IMR-90 (cell line): Measurements from ENCODE around the gene CUL1. TPM values are rescaled to one million over a fixed set of nuclear protein-coding genes. Genes with fewer than 3 reads are reported as not detected.

Experiments
- ATAC-seq: fragments of 200-7000 bp; cut with Tn5 transposase; 2 replicates; pipeline ENCODE4 v1.9.1; 2020; ENCODE audit warnings: low read depth, mild to moderate bottlenecking, moderate library complexity
- BruUV-seq: library from RNA; stranded (reverse); fragments of 400-500 nt; replicated peaks from 2 replicates; lab custom pipeline; 2021; lab: Mats Ljungman, UMichigan
- CTCF ChIA-PET: fragments of 300-600 bp; formaldehyde crosslinking; extraction: SDS; loops from one replicate; lab custom pipeline; 2021; ENCODE audit warnings: antibody characterized with exemption; lab: Yijun Ruan, JAX
- POLR2A ChIA-PET: fragments of 300-600 bp; sonication (Branson Sonifier 250); formaldehyde crosslinking; loops from one replicate; lab custom pipeline; 2022; ENCODE audit warnings: antibody characterized with exemption; ENCODE audit not compliant: unreplicated experiment; lab: Charles Lee
- DNase-seq: peaks from one replicate; pipeline ENCODE4 v3.0.0; 2013
- H2AFZ ChIP-seq: replicated peaks from 2 replicates; pipeline ENCODE3; 2013; ENCODE audit warnings: low read length, mild to moderate bottlenecking; ENCODE audit not compliant: poor library complexity
- H2AK5ac ChIP-seq: 2 replicates; pipeline ENCODE4 v1.6.1; 2013; ENCODE audit warnings: low read depth, low read length, inconsistent platforms
- H2AK9ac ChIP-seq: replicated peaks from 2 replicates; pipeline ENCODE3; 2013; ENCODE audit warnings: mild to moderate bottlenecking, low read depth, low read length, moderate library complexity; ENCODE audit not compliant: poor library complexity
- H2BK120ac ChIP-seq: 2 replicates; pipeline ENCODE4 v1.6.1; 2013; ENCODE audit warnings: low read depth, low read length, inconsistent platforms
- H2BK15ac ChIP-seq: 3 replicates; pipeline ENCODE4 v1.6.1; 2013; ENCODE audit warnings: low read depth, low read length, inconsistent platforms
- H2BK20ac ChIP-seq: 2 replicates; pipeline ENCODE4 v1.6.1; 2013; ENCODE audit warnings: low read depth, mild to moderate bottlenecking, inconsistent platforms, low read length, moderate library complexity
- H2BK5ac ChIP-seq: 2 replicates; pipeline ENCODE4 v1.6.1; 2013; ENCODE audit warnings: mild to moderate bottlenecking, low read depth, low read length, inconsistent platforms; ENCODE audit not compliant: poor library complexity, severe bottlenecking
- H3K14ac ChIP-seq: replicated peaks from 2 replicates; pipeline ENCODE4 v1.6.1; 2013; ENCODE audit warnings: low read depth, low read length, inconsistent platforms
- H3K18ac ChIP-seq: 2 replicates; pipeline ENCODE4 v1.6.1; 2013; ENCODE audit warnings: low read depth, low read length, control low read depth
- H3K23ac ChIP-seq: 2 replicates; pipeline ENCODE4 v1.6.1; 2013; ENCODE audit warnings: low read depth, low read length, inconsistent platforms
- H3K27ac ChIP-seq: 2 replicates; pipeline ENCODE4 v1.5.1; 2013; ENCODE audit warnings: mild to moderate bottlenecking, control low read depth, low read length; ENCODE audit not compliant: insufficient read depth
- H3K27me3 ChIP-seq: 2 replicates; pipeline ENCODE4 v1.6.1; 2013; ENCODE audit warnings: low read length; ENCODE audit not compliant: control insufficient read depth, insufficient read depth
- H3K36me3 ChIP-seq: 2 replicates; pipeline ENCODE4 v1.6.1; 2013; ENCODE audit warnings: low read length, mixed read lengths; ENCODE audit not compliant: control insufficient read depth, insufficient read depth
- H3K4ac ChIP-seq: 2 replicates; pipeline ENCODE4 v1.6.1; 2013; ENCODE audit warnings: low read depth, low read length, inconsistent platforms
- H3K4me1 ChIP-seq: 2 replicates; pipeline ENCODE4 v1.6.1; 2013; ENCODE audit warnings: low read length, mixed read lengths; ENCODE audit not compliant: control insufficient read depth, insufficient read depth
- H3K4me2 ChIP-seq: 2 replicates; pipeline ENCODE4 v1.6.1; 2013; ENCODE audit warnings: low read depth, mild to moderate bottlenecking, control low read depth, low read length, moderate library complexity
- H3K4me3 ChIP-seq: 2 replicates; pipeline ENCODE4 v1.5.1; 2013; ENCODE audit warnings: low read depth, mild to moderate bottlenecking, control low read depth, low read length, moderate library complexity; ENCODE audit not compliant: insufficient read depth
- H3K56ac ChIP-seq: 2 replicates; pipeline ENCODE4 v1.6.1; 2013; ENCODE audit warnings: low read length, inconsistent platforms; ENCODE audit not compliant: insufficient read depth; ENCODE audit errors: extremely low read depth
- H3K79me1 ChIP-seq, 2 experiments: 2 replicates each; pipeline ENCODE4 v1.6.1; 2013; ENCODE audit warnings: low read length in 2 of 2, inconsistent platforms in 1 of 2, low read depth in 1 of 2
- H3K9ac ChIP-seq: 2 replicates; pipeline ENCODE4 v1.6.1; 2013; ENCODE audit warnings: low read depth, low read length, control low read depth
- H3K9me1 ChIP-seq: 2 replicates; pipeline ENCODE4 v1.6.1; 2013; ENCODE audit warnings: low read length, inconsistent platforms; ENCODE audit not compliant: insufficient read depth
- H3K9me3 ChIP-seq: 2 replicates; pipeline ENCODE4 v1.6.1; 2013; ENCODE audit warnings: low read length; ENCODE audit not compliant: control insufficient read depth, insufficient read depth
- H4K20me1 ChIP-seq: 2 replicates; pipeline ENCODE4 v1.6.1; 2013; ENCODE audit warnings: low read length, inconsistent platforms; ENCODE audit not compliant: insufficient read depth
- H4K5ac ChIP-seq: 2 replicates; pipeline ENCODE4 v1.6.1; 2013; ENCODE audit warnings: mild to moderate bottlenecking, low read depth, low read length, control low read depth
- H4K8ac ChIP-seq, 2 experiments: 2 replicates each; pipeline ENCODE4 v1.6.1; 2013; ENCODE audit warnings: low read depth in 2 of 2, low read length in 2 of 2, control low read depth in 1 of 2, inconsistent platforms in 1 of 2
- H4K91ac ChIP-seq: 2 replicates; pipeline ENCODE4 v1.6.1; 2013; ENCODE audit warnings: low read depth, low read length, inconsistent platforms; ENCODE audit not compliant: insufficient read depth
- ELK1 ChIP-seq: fragments of 150-350 bp; IDR thresholded peaks from 2 replicates; pipeline ENCODE4 v1.6.1; 2016; ENCODE audit warnings: low read depth, mild to moderate bottlenecking, low read length, moderate library complexity, borderline replicate concordance
- POLR2A ChIP-seq: IDR thresholded peaks from 2 replicates; pipeline ENCODE4 v1.6.1; 2012; ENCODE audit warnings: mild to moderate bottlenecking, low read depth, low read length
- RAD21 ChIP-seq: IDR thresholded peaks from 2 replicates; pipeline ENCODE4 v1.6.1; 2012; ENCODE audit warnings: low read length, improper control_type of control experiment
- RCOR1 ChIP-seq: IDR thresholded peaks from 2 replicates; pipeline ENCODE4 v1.6.1; 2012; ENCODE audit warnings: mild to moderate bottlenecking, low read length, improper control_type of control experiment; ENCODE audit not compliant: insufficient replicate concordance
- RFX5 ChIP-seq: IDR thresholded peaks from 2 replicates; pipeline ENCODE4 v1.8.0; 2012; ENCODE audit warnings: low read depth, mild to moderate bottlenecking, low read length, moderate library complexity
- SMC3 ChIP-seq: fragments of 150-350 bp; IDR thresholded peaks from 2 replicates; pipeline ENCODE4 v1.6.1; 2016; ENCODE audit warnings: low read depth, mild to moderate bottlenecking, antibody characterized with exemption, low read length, moderate library complexity
- WGBS, 2 experiments: methylation state at CpG; one replicate each; pipeline versions ENCODE4 v1.1.5 to v1.1.7; 2013; ENCODE audit warnings: missing lambda C conversion rate in 2 of 2; ENCODE audit not compliant: insufficient read length in 1 of 2; ENCODE audit errors: extremely low coverage in 2 of 2; 5-methylcytosine and 5-hydroxymethylcytosine counted together
- dilution Hi-C: fragments of 300-500 bp; cut with HindIII; formaldehyde crosslinking; loops from one replicate; pipeline ENCODE4 v1.14.3; 2018; ENCODE audit warnings: low sequenced_read_pairs; ENCODE audit not compliant: unreplicated experiment
- in situ Hi-C: fragments of 300-500 bp; cut with MboI; formaldehyde crosslinking; loops from 3 replicates; pipeline ENCODE4 v1.14.3; 2019; ENCODE audit warnings: low sequenced_read_pairs, inconsistent platforms, mixed read lengths
- intact Hi-C: fragments of 100-400 bp; cut with micrococcal nuclease; formaldehyde crosslinking; loops from 2 replicates; pipeline ENCODE4 v1.10.0; 2022
- polyA plus RNA-seq, 3 experiments: library from polyadenylated mRNA; depleted of rRNA; stranded (reverse); fragments of >200 nt; gene quantifications; 2 replicates each; pipeline ENCODE4 v1.2.3, GENCODE V29; 2012; ENCODE audit warnings: low replicate concordance in 1 of 3
- total RNA-seq: library from RNA; depleted of rRNA; stranded (reverse); fragments of >200 nt; gene quantifications from 2 replicates; pipeline ENCODE4 v1.2.3, GENCODE V29; 2012

The CUL1 gene
- total and polyA plus RNA-seq, 2 of the 4 experiments (the other 2 are of a cell fraction): 44.0 to 46.2 TPM

- no peak overlapping the region for H3K56ac ChIP-seq
- TF ChIP-seq POLR2A (no peak), RCOR1 (no peak), RFX5 (no peak), ELK1 (no peak), RAD21 (no peak), SMC3 (no peak)
- WGBS, 2 experiments: no CpG with 5 or more reads among the region's 2 CpGs
- no peak overlapping the region for H4K5ac ChIP-seq
- H4K8ac ChIP-seq: no peak overlapping the region
- intact Hi-C loops (no loop called here), dilution Hi-C loops (no loop called here), in situ Hi-C loops (no loop called here)
- no peaks in the 10 kb centered on the region; the same call in 1 of the 2 replicates for H4K20me1 ChIP-seq
- H2BK20ac ChIP-seq: no peak overlapping the region
- DNase-seq (no peak), ATAC-seq (no peak)
- H3K23ac ChIP-seq: no peak overlapping the region
- no peak overlapping the region for H2AK5ac ChIP-seq
- H3K9me1 ChIP-seq: peaks cover 3% of the 10 kb centered on the region; the same call in 1 of the 2 replicates
- no peak overlapping the region for H3K27ac ChIP-seq
- no peak overlapping the region for H2BK120ac ChIP-seq
- no peaks in the 10 kb centered on the region; the same call in 1 of the 2 replicates for H3K4me1 ChIP-seq
- no peak overlapping the region for H3K18ac ChIP-seq
- no peak overlapping the region for H2AK9ac ChIP-seq
- peaks cover 32 to 42% of the 10 kb centered on the region in 2 experiments for H3K79me1 ChIP-seq
- BruUV-seq: no TSS peak
- POLR2A ChIA-PET: no interaction called here
- no peak overlapping the region for H3K9ac ChIP-seq
- no peak overlapping the region for H4K91ac ChIP-seq
- H3K4me2 ChIP-seq: no peak overlapping the region
- CTCF ChIA-PET: interaction anchor here (0.6 kb wide), 2 partner anchors 16 to 211 kb away, joined by 3 read pairs; no protein-coding TSS in a partner anchor
- no peak overlapping the region for H2AFZ ChIP-seq
- no peak overlapping the region for H3K14ac ChIP-seq
- H3K9me3 ChIP-seq: no peaks in the 10 kb centered on the region
- H2BK5ac ChIP-seq: no peak overlapping the region
- peaks cover 2% of the 10 kb centered on the region; the same call in 1 of the 2 replicates for H3K36me3 ChIP-seq
- no peak overlapping the region for H3K4ac ChIP-seq
- H3K27me3 ChIP-seq: no peaks in the 10 kb centered on the region
- no peak overlapping the region for H2BK15ac ChIP-seq
- H3K4me3 ChIP-seq: no peak overlapping the region
These were observed 140.2 kb downstream of the CUL1 start for GRCh38 chr7:148838905-148839304.
